Caco-2 (cell line): ENCODE data around the gene PRR5. TPM values are rescaled to one million over a fixed set of nuclear protein-coding genes. Genes with fewer than 3 reads are reported as not detected.
"Not testable (repeated sequence)": the region's sequence is repeated elsewhere in the genome, so short reads cannot be mapped to it uniquely, and the experiment has no call there.

ENCODE experiments used
- BruUV-seq: library from RNA; stranded (reverse); fragments of 400-500 nt; replicated peaks from 2 replicates; lab custom pipeline; 2021; lab: Mats Ljungman, UMichigan
- CTCF ChIA-PET: fragments of 300-600 bp; sonication (Branson Sonifier 250); formaldehyde crosslinking; loops from one replicate; lab custom pipeline; 2022; ENCODE audit warnings: antibody characterized with exemption; lab: Charles Lee
- POLR2A ChIA-PET: fragments of 300-600 bp; sonication (Branson Sonifier 250); formaldehyde crosslinking; loops from one replicate; lab custom pipeline; 2022; ENCODE audit warnings: antibody characterized with exemption; lab: Charles Lee
- DNase-seq, 2 experiments: peaks; one replicate each; pipeline versions ENCODE4 v3.0.0 to v3.0.0-alpha.2; 2020 to 2022
- H3K27me3 ChIP-seq: replicated peaks from 2 replicates; pipeline ENCODE4 v1.6.0; 2011; ENCODE audit warnings: low read length; ENCODE audit not compliant: control insufficient read depth, insufficient read depth
- H3K36me3 ChIP-seq: 2 replicates; pipeline ENCODE4 v1.5.1; 2011; ENCODE audit warnings: low read length; ENCODE audit not compliant: control insufficient read depth, insufficient read depth
- H3K4me1 ChIP-seq: fragments of 250-450 bp; sonication (Bioruptor Pico); 2 replicates; pipeline ENCODE4 v1.5.1; 2020; ENCODE audit warnings: mild to moderate bottlenecking
- H3K4me3 ChIP-seq: 2 replicates; pipeline ENCODE4 v1.5.1; 2011; ENCODE audit warnings: low read depth, mild to moderate bottlenecking, control low read depth, low read length
- H3K9me3 ChIP-seq: fragments of 250-450 bp; sonication (Bioruptor Pico); 2 replicates; pipeline ENCODE4 v1.5.1; 2020; ENCODE audit warnings: mild to moderate bottlenecking, moderate library complexity
- H3K27ac Mint-ChIP-seq: one replicate; pipeline ENCODE4 v1.8.0; 2022; ENCODE audit warnings: mixed read lengths; ENCODE audit not compliant: unreplicated experiment
- H3K27me3 Mint-ChIP-seq: one replicate; pipeline ENCODE4 v1.8.0; 2022; ENCODE audit warnings: mixed read lengths; ENCODE audit not compliant: insufficient read depth, unreplicated experiment
- H3K36me3 Mint-ChIP-seq: one replicate; pipeline ENCODE4 v1.8.0; 2022; ENCODE audit warnings: mild to moderate bottlenecking, mixed read lengths; ENCODE audit not compliant: insufficient read depth, unreplicated experiment
- H3K4me1 Mint-ChIP-seq: one replicate; pipeline ENCODE4 v1.8.0; 2022; ENCODE audit warnings: low read depth, mixed read lengths; ENCODE audit not compliant: unreplicated experiment
- H3K4me3 Mint-ChIP-seq: one replicate; pipeline ENCODE4 v1.8.0; 2022; ENCODE audit warnings: mild to moderate bottlenecking, moderate library complexity, mixed read lengths; ENCODE audit not compliant: unreplicated experiment
- H3K9me3 Mint-ChIP-seq: one replicate; pipeline ENCODE4 v1.8.0; 2022; ENCODE audit warnings: mixed read lengths; ENCODE audit not compliant: unreplicated experiment
- CTCF ChIP-seq, 2 experiments: fragments of 200-600 bp in 1 of 2; IDR thresholded peaks; 1 replicate in 1 of 2; 2 replicates in 1 of 2; pipeline versions ENCODE4 v1.5.1 to v1.8.0; 2011 to 2022; ENCODE audit warnings: antibody characterized with exemption in 1 of 2, control low read depth in 1 of 2, inconsistent platforms in 1 of 2, low read depth in 1 of 2, low read length in 1 of 2, mild to moderate bottlenecking in 1 of 2, moderate library complexity in 1 of 2; ENCODE audit not compliant: insufficient read depth in 1 of 2, severe bottlenecking in 1 of 2, unreplicated experiment in 1 of 2
- intact Hi-C: fragments of 100-400 bp; cut with micrococcal nuclease; formaldehyde crosslinking; loops from one replicate; pipeline ENCODE4 v1.10.0; 2022; ENCODE audit not compliant: unreplicated experiment
- total RNA-seq: library from RNA; stranded (reverse); gene quantifications from 2 replicates; pipeline ENCODE4 v1.2.3, GENCODE V29; 2022

The PRR5 gene
- total RNA-seq, 1 experiment from 2014 or later = 82.8 TPM

DNA sequence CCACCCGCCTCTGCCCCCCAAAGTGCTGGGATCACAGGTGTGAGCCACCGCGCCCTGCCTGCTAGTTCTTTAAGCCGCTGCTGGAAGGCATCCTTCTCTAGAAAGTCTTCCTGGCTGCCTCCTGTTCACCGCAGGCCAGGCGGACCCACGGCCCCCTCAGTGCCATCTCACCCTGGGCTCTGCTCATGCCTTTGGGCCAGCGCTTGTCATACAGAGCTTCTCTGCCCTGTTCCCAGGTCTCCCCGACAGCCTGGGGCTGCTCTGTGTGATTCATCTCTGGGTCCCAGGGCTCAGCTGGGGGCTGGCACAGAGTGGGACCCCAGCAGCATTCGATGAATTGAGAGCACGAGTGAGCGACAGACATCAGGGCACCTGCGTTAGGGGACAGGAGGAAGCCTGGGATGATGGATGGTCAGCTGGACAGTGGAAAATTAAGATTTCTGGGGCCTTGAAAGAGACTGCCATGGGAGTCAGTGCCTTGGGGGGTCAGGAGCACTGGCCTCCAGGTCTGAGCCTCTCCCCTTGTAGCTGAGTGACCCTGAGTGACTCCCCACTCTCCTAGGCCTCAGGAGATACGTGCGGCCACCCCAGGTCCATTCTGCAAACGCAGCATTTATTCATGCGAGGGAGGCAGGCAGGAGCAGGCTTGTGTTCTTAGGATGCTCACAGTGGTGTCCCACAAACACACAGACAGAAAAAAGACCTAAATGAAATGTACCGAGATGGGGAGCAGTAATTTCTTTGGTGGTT lies 23.3 kb upstream of the PRR5 start:
- ChIA-PET CTCF (interaction anchor here (1.1 kb wide), 1 partner anchor 10 kb away, joined by 5 read pairs; no protein-coding TSS in a partner anchor), POLR2A (no interaction called here)
- peak overlapping the region; percentile 81 for H3K27ac Mint-ChIP-seq
- peaks cover 30% of the 10 kb centered on the region for H3K36me3 Mint-ChIP-seq
- Histone ChIP-seq H3K4me1 (peaks cover 20% of the 10 kb centered on the region), H3K9me3 (no peaks in the 10 kb centered on the region), H3K27me3 (no peaks in the 10 kb centered on the region), H3K36me3 (no peaks in the 10 kb centered on the region), H3K4me3 (no peak overlapping the region)
- BruUV-seq = no TSS peak
- no peak for TF ChIP-seq CTCF (IDR thresholded peaks at IDR 0.05; ENCODE audit: insufficient read depth in 1 of 2, low read depth in 1 of 2, low read length in 1 of 2, severe bottlenecking in 1 of 2, unreplicated experiment in 1 of 2)
- H3K27me3 Mint-ChIP-seq = no peaks in the 10 kb centered on the region
- intact Hi-C loops = no loop called here
- H3K4me3 Mint-ChIP-seq = peak overlapping the region; percentile 77
- peaks cover 23% of the 10 kb centered on the region for H3K4me1 Mint-ChIP-seq
- H3K9me3 Mint-ChIP-seq = no peaks in the 10 kb centered on the region
- DNase-seq = no peak

DNA sequence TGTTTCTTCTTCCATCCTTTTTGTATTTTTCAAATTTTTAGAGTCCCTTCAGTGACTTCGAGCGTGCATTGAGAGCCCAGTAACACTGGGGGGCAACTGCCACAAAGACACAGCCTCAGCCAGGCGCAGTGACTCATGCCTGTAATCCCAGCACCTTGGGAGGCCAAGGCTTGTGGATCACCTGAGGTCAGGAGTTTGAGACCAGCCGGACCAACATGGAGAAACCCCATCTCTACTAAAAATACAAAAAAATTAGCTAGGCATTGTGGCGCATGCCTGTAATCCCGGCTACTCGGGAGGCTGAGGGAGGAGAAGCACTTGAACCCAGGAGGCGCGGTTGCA lies 22.7 kb upstream of the PRR5 start:
- BruUV-seq, H3K36me3 ChIP-seq, H3K9me3 Mint-ChIP-seq, H3K4me3 ChIP-seq, intact Hi-C loops, POLR2A ChIA-PET, H3K27ac Mint-ChIP-seq, H3K27me3 ChIP-seq, H3K4me3 Mint-ChIP-seq, CTCF ChIA-PET, H3K9me3 ChIP-seq, DNase-seq, H3K27me3 Mint-ChIP-seq: not testable (repeated sequence)
- Mint-ChIP-seq H3K4me1 (peaks cover 23% of the 10 kb centered on the region), H3K36me3 (peaks cover 33% of the 10 kb centered on the region)
- peaks cover 22% of the 10 kb centered on the region for H3K4me1 ChIP-seq

DNA sequence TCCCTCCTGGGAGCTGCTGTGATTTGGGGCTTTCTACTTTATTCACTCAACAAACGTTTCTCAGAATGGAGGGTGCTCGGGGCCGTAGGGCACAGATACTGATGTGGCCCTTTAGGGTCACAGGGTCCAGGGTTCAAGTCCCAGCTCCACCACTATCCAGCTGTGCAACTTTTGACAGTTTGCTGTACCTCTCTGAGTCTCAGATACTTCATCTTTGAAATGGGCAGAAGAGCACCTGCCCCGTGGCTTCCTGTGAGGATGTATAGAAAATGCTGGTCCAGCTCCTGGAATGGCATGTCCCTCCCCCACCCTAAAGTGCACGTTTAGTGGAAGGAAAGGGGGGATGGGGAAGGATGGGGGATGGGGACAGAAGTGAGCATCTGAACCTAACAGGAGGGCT lies 21.9 kb upstream of the PRR5 start:
- peaks cover 40% of the 10 kb centered on the region for H3K36me3 Mint-ChIP-seq
- H3K9me3 Mint-ChIP-seq = no peaks in the 10 kb centered on the region
- no peak for TF ChIP-seq CTCF (IDR thresholded peaks at IDR 0.05; ENCODE audit: insufficient read depth in 1 of 2, low read depth in 1 of 2, low read length in 1 of 2, severe bottlenecking in 1 of 2, unreplicated experiment in 1 of 2)
- H3K27me3 Mint-ChIP-seq = no peaks in the 10 kb centered on the region
- Histone ChIP-seq H3K4me3 (no peak overlapping the region), H3K9me3 (no peaks in the 10 kb centered on the region), H3K27me3 (no peaks in the 10 kb centered on the region), H3K36me3 (no peaks in the 10 kb centered on the region), H3K4me1 (peaks cover 29% of the 10 kb centered on the region)
- intact Hi-C loops = no loop called here
- H3K27ac Mint-ChIP-seq = no peak overlapping the region
- ChIA-PET POLR2A (no interaction called here), CTCF (no interaction called here)
- no peak for DNase-seq
- H3K4me3 Mint-ChIP-seq = no peak overlapping the region
- no TSS peak for BruUV-seq
- H3K4me1 Mint-ChIP-seq = peaks cover 26% of the 10 kb centered on the region
